ENCODE measurements around the gene TUSC2. TPM values are rescaled to one million over a fixed set of nuclear protein-coding genes. Genes with fewer than 3 reads are reported as not detected.

Gene TUSC2
- total and polyA plus RNA-seq, 2 of the 13 experiments (the other 11 are each of a cell fraction or from before 2014, with no cell fraction given): 36.7 to 39.1 TPM

DNA sequence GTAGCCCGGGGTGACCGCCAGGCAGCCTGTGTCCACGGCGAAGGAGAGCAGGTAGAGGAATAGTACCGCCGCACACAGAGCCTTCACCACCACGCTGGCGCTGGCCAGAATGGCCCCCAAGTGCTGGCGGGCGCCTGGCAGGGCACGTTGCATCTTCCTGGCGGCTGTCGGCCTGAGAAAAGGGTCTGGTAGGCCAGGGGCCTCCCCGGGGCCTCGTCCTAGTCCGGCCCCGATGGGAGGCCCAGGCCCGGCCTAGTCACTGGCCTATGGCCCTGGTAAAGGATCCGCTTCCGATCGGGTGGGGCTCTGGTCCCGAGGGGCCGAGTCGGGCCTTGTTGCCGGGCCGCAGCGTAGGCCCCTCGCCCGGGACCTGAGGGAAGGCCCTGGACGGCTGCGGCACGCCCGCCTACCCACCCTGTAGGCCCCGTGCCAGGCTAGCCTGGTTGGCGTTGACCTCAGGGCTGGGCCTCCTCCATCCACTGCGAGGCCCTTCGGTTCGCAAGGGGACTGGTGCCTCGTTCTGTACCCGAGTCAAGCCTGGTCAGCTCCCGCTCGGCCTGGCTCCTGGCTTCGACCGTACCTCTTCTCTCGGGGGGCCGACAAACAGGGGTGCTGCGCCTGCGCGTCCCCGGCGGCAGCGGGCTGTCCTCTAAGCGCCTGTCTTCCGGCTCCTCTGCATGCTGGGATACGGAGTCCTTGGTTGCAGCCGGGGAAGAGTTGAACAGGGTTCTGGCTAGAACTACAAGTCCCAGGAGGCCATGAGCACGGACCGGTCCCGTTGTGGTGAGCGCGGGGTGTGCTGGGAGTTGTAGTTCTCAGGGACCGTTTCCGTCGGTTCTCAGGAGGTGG is 31.1 kb upstream of the TUSC2 start, which contains the start of gene TMEM115 (continued):
- TF ChIP-seq, protein P1, sequence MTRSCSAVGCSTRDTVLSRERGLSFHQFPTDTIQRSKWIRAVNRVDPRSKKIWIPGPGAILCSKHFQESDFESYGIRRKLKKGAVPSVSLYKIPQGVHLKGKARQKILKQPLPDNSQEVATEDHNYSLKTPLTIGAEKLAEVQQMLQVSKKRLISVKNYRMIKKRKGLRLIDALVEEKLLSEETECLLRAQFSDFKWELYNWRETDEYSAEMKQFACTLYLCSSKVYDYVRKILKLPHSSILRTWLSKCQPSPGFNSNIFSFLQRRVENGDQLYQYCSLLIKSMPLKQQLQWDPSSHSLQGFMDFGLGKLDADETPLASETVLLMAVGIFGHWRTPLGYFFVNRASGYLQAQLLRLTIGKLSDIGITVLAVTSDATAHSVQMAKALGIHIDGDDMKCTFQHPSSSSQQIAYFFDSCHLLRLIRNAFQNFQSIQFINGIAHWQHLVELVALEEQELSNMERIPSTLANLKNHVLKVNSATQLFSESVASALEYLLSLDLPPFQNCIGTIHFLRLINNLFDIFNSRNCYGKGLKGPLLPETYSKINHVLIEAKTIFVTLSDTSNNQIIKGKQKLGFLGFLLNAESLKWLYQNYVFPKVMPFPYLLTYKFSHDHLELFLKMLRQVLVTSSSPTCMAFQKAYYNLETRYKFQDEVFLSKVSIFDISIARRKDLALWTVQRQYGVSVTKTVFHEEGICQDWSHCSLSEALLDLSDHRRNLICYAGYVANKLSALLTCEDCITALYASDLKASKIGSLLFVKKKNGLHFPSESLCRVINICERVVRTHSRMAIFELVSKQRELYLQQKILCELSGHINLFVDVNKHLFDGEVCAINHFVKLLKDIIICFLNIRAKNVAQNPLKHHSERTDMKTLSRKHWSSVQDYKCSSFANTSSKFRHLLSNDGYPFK (CRISPR knock-in tag; IDR thresholded peaks at IDR 0.05; ENCODE audit: borderline replicate concordance): peak; percentile 79; the same call in 1 of the 2 replicates
- TF ChIP-seq JUNB (CRISPR knock-in tag; IDR thresholded peaks at IDR 0.05; ENCODE audit: borderline replicate concordance) (no peak), SP5 (CRISPR knock-in tag; IDR thresholded peaks at IDR 0.05; ENCODE audit: borderline replicate concordance, low read depth) (peak; percentile 8; the same call in 1 of the 2 replicates), ZNF10 (CRISPR knock-in tag; IDR thresholded peaks at IDR 0.05; ENCODE audit: borderline replicate concordance, low read depth) (no peak), NCOR1 (IDR thresholded peaks at IDR 0.05; ENCODE audit: borderline replicate concordance, low read length) (no peak), ATM (IDR thresholded peaks at IDR 0.05; ENCODE audit: borderline replicate concordance) (no peak), PHF21A (CRISPR knock-in tag; IDR thresholded peaks at IDR 0.05) (no peak), ZNF549 (CRISPR knock-in tag; IDR thresholded peaks at IDR 0.05) (no peak), ZEB1 (IDR thresholded peaks at IDR 0.05; ENCODE audit: insufficient replicate concordance, low read depth) (no peak), ZNF792 (CRISPR knock-in tag; IDR thresholded peaks at IDR 0.05) (0 out of 2 replicates have a peak, but pooled peaks have one; percentile 48), ZKSCAN1 (IDR thresholded peaks at IDR 0.05; ENCODE audit: low read length) (no peak), ZNF709 (CRISPR knock-in tag; IDR thresholded peaks at IDR 0.05) (0 out of 2 replicates have a peak, but pooled peaks have one; percentile 7), SMARCC2 (IDR thresholded peaks at IDR 0.05) (no peak), THAP11 (CRISPR knock-in tag; IDR thresholded peaks at IDR 0.05) (peak; percentile 100), ZNF232 (CRISPR knock-in tag; IDR thresholded peaks at IDR 0.05; ENCODE audit: borderline replicate concordance) (no peak; the same call in 1 of the 2 replicates)
- TF ChIP-seq, protein P2, sequence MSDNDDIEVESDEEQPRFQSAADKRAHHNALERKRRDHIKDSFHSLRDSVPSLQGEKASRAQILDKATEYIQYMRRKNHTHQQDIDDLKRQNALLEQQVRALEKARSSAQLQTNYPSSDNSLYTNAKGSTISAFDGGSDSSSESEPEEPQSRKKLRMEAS (IDR thresholded peaks at IDR 0.05): peak; percentile 78
- TF ChIP-seq, protein P3, sequence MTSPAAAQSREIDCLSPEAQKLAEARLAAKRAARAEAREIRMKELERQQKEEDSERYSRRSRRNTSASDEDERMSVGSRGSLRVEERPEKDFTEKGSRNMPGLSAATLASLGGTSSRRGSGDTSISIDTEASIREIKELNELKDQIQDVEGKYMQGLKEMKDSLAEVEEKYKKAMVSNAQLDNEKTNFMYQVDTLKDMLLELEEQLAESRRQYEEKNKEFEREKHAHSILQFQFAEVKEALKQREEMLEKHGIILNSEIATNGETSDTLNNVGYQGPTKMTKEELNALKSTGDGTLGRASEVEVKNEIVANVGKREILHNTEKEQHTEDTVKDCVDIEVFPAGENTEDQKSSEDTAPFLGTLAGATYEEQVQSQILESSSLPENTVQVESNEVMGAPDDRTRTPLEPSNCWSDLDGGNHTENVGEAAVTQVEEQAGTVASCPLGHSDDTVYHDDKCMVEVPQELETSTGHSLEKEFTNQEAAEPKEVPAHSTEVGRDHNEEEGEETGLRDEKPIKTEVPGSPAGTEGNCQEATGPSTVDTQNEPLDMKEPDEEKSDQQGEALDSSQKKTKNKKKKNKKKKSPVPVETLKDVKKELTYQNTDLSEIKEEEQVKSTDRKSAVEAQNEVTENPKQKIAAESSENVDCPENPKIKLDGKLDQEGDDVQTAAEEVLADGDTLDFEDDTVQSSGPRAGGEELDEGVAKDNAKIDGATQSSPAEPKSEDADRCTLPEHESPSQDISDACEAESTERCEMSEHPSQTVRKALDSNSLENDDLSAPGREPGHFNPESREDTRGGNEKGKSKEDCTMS (CRISPR knock-in tag; conservative IDR thresholded peaks at IDR 0.05): no peak
- TF ChIP-seq, protein P4, sequence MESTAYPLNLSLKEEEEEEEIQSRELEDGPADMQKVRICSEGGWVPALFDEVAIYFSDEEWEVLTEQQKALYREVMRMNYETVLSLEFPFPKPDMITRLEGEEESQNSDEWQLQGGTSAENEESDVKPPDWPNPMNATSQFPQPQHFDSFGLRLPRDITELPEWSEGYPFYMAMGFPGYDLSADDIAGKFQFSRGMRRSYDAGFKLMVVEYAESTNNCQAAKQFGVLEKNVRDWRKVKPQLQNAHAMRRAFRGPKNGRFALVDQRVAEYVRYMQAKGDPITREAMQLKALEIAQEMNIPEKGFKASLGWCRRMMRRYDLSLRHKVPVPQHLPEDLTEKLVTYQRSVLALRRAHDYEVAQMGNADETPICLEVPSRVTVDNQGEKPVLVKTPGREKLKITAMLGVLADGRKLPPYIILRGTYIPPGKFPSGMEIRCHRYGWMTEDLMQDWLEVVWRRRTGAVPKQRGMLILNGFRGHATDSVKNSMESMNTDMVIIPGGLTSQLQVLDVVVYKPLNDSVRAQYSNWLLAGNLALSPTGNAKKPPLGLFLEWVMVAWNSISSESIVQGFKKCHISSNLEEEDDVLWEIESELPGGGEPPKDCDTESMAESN (CRISPR knock-in tag; conservative IDR thresholded peaks at IDR 0.05): peak; percentile 92
- TF ChIP-seq, protein P5, sequence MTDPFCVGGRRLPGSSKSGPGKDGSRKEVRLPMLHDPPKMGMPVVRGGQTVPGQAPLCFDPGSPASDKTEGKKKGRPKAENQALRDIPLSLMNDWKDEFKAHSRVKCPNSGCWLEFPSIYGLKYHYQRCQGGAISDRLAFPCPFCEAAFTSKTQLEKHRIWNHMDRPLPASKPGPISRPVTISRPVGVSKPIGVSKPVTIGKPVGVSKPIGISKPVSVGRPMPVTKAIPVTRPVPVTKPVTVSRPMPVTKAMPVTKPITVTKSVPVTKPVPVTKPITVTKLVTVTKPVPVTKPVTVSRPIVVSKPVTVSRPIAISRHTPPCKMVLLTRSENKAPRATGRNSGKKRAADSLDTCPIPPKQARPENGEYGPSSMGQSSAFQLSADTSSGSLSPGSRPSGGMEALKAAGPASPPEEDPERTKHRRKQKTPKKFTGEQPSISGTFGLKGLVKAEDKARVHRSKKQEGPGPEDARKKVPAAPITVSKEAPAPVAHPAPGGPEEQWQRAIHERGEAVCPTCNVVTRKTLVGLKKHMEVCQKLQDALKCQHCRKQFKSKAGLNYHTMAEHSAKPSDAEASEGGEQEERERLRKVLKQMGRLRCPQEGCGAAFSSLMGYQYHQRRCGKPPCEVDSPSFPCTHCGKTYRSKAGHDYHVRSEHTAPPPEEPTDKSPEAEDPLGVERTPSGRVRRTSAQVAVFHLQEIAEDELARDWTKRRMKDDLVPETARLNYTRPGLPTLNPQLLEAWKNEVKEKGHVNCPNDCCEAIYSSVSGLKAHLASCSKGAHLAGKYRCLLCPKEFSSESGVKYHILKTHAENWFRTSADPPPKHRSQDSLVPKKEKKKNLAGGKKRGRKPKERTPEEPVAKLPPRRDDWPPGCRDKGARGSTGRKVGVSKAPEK (CRISPR knock-in tag; IDR thresholded peaks at IDR 0.05; ENCODE audit: borderline replicate concordance): no peak

Data from HepG2 (cell line).